H9 (cell line): ENCODE results near the gene SCGB1C1. TPM values are rescaled to one million over a fixed set of nuclear protein-coding genes. Genes with fewer than 3 reads are reported as not detected.

Source experiments
- DNase-seq: peaks from one replicate; pipeline ENCODE4 v3.0.0-alpha.2; 2017
- H2AFZ ChIP-seq: one replicate; pipeline ENCODE4 v1.6.1; 2013; ENCODE audit warnings: mild to moderate bottlenecking, low read length, control low read depth, moderate library complexity
- H2AK5ac ChIP-seq: 2 replicates; pipeline ENCODE4 v1.6.1; 2013; ENCODE audit warnings: low read length, control low read depth, mixed read lengths; ENCODE audit not compliant: insufficient read length
- H2BK120ac ChIP-seq: one replicate; pipeline ENCODE4 v1.6.1; 2013; ENCODE audit warnings: low read depth, mild to moderate bottlenecking, low read length, control low read depth, inconsistent platforms; ENCODE audit not compliant: poor library complexity, severe bottlenecking
- H2BK12ac ChIP-seq: 2 replicates; pipeline ENCODE4 v1.6.1; 2013; ENCODE audit warnings: low read length, control low read depth, mixed read lengths, low read depth; ENCODE audit not compliant: insufficient read length
- H2BK15ac ChIP-seq: 2 replicates; pipeline ENCODE4 v1.6.1; 2013; ENCODE audit warnings: low read depth, low read length, control low read depth
- H2BK20ac ChIP-seq: one replicate; pipeline ENCODE4 v1.6.1; 2013; ENCODE audit warnings: low read depth, mild to moderate bottlenecking, low read length, control low read depth, inconsistent platforms; ENCODE audit not compliant: poor library complexity, severe bottlenecking
- H2BK5ac ChIP-seq: 2 replicates; pipeline ENCODE4 v1.6.1; 2013; ENCODE audit warnings: low read length, control low read depth, mixed read lengths; ENCODE audit not compliant: insufficient read length
- H3K14ac ChIP-seq: 2 replicates; pipeline ENCODE4 v1.6.1; 2013; ENCODE audit warnings: low read length, control low read depth; ENCODE audit not compliant: insufficient read depth
- H3K18ac ChIP-seq: 2 replicates; pipeline ENCODE4 v1.6.1; 2013; ENCODE audit warnings: low read depth, mild to moderate bottlenecking, mixed read lengths, low read length, control low read depth; ENCODE audit not compliant: insufficient read length
- H3K23ac ChIP-seq: 2 replicates; pipeline ENCODE4 v1.6.1; 2013; ENCODE audit warnings: low read length, control low read depth, mixed read lengths, low read depth; ENCODE audit not compliant: insufficient read length
- H3K23me2 ChIP-seq: 2 replicates; pipeline ENCODE4 v1.6.1; 2013; ENCODE audit warnings: low read depth, mild to moderate bottlenecking, mixed read lengths, low read length, control low read depth; ENCODE audit not compliant: insufficient read length, poor library complexity, severe bottlenecking
- H3K27ac ChIP-seq: 2 replicates; pipeline ENCODE4 v1.5.1; 2013; ENCODE audit warnings: low read length, control low read depth, mixed read lengths, low read depth; ENCODE audit not compliant: insufficient read length
- H3K27me3 ChIP-seq: 2 replicates; pipeline ENCODE4 v1.6.1; 2013; ENCODE audit warnings: low read length, control low read depth, inconsistent platforms; ENCODE audit not compliant: insufficient read depth
- H3K4ac ChIP-seq: 2 replicates; pipeline ENCODE4 v1.6.1; 2013; ENCODE audit warnings: low read depth, mild to moderate bottlenecking, control low read depth, inconsistent platforms, low read length, moderate library complexity
- H3K4me1 ChIP-seq: 2 replicates; pipeline ENCODE4 v1.6.1; 2013; ENCODE audit warnings: low read length, control low read depth, inconsistent platforms; ENCODE audit not compliant: insufficient read depth
- H3K4me2 ChIP-seq: 2 replicates; pipeline ENCODE4 v1.6.1; 2013; ENCODE audit warnings: low read length, control low read depth, mixed read lengths; ENCODE audit not compliant: insufficient read length, insufficient read depth
- H3K56ac ChIP-seq: 2 replicates; pipeline ENCODE4 v1.6.1; 2013; ENCODE audit warnings: low read depth, mild to moderate bottlenecking, mixed read lengths, low read length, control low read depth; ENCODE audit not compliant: insufficient read length
- H3K79me1 ChIP-seq: 2 replicates; pipeline ENCODE4 v1.6.1; 2013; ENCODE audit warnings: low read depth, mild to moderate bottlenecking, moderate library complexity, low read length, control low read depth, inconsistent platforms; ENCODE audit not compliant: insufficient read depth, poor library complexity, severe bottlenecking
- H3K79me2 ChIP-seq: 2 replicates; pipeline ENCODE4 v1.6.1; 2013; ENCODE audit warnings: low read length, control low read depth, inconsistent platforms; ENCODE audit not compliant: insufficient read depth
- H3K9ac ChIP-seq: 2 replicates; pipeline ENCODE4 v1.6.1; 2013; ENCODE audit warnings: low read length, control low read depth, mixed read lengths; ENCODE audit not compliant: insufficient read length; ENCODE audit errors: extremely low read depth
- H3K9me3 ChIP-seq: one replicate; pipeline ENCODE4 v1.6.1; 2013; ENCODE audit warnings: low read depth, low read length, inconsistent platforms; ENCODE audit not compliant: control insufficient read depth
- H3T11ph ChIP-seq: one replicate; pipeline ENCODE4 v1.6.1; 2013; ENCODE audit warnings: mild to moderate bottlenecking, low read length, control low read depth, inconsistent platforms
- H4K20me1 ChIP-seq: one replicate; pipeline ENCODE4 v1.6.1; 2013; ENCODE audit not compliant: control insufficient read depth, insufficient read length, insufficient read depth
- H4K5ac ChIP-seq: 2 replicates; pipeline ENCODE4 v1.6.1; 2013; ENCODE audit warnings: low read depth, mild to moderate bottlenecking, mixed read lengths, low read length, control low read depth; ENCODE audit not compliant: insufficient read length
- H4K8ac ChIP-seq: replicated peaks from 2 replicates; pipeline ENCODE4 v1.6.1; 2013; ENCODE audit warnings: low read length, control low read depth, mixed read lengths, low read depth; ENCODE audit not compliant: insufficient read length
- H4K91ac ChIP-seq: 2 replicates; pipeline ENCODE4 v1.6.1; 2013; ENCODE audit warnings: low read depth, mild to moderate bottlenecking, moderate library complexity, mixed read lengths, low read length, control low read depth; ENCODE audit not compliant: insufficient read length
- H3K27ac Mint-ChIP-seq, 3 experiments: 2 replicates in 2 of 3; 3 replicates in 1 of 3; pipeline ENCODE4 v1.8.0; 2020 to 2021; ENCODE audit warnings: mixed read lengths in 3 of 3, mild to moderate bottlenecking in 1 of 3, moderate library complexity in 1 of 3
- H3K27me3 Mint-ChIP-seq: 2 replicates; pipeline ENCODE4 v1.8.0; 2021; ENCODE audit warnings: low read depth, mild to moderate bottlenecking, moderate library complexity, mixed read lengths
- H3K36me3 Mint-ChIP-seq, 3 experiments: 2 replicates in 2 of 3; 3 replicates in 1 of 3; pipeline ENCODE4 v1.8.0; 2020 to 2021; ENCODE audit warnings: low read depth in 3 of 3, mixed read lengths in 3 of 3; ENCODE audit not compliant: insufficient read depth in 1 of 3
- H3K4me1 Mint-ChIP-seq, 2 experiments: 2 replicates each; pipeline ENCODE4 v1.8.0; 2020; ENCODE audit warnings: mixed read lengths in 2 of 2
- H3K4me3 Mint-ChIP-seq, 2 experiments: 2 replicates in 1 of 2; 3 replicates in 1 of 2; pipeline ENCODE4 v1.8.0; 2020 to 2021; ENCODE audit warnings: mild to moderate bottlenecking in 2 of 2, mixed read lengths in 2 of 2, moderate library complexity in 1 of 2
- H3K9me3 Mint-ChIP-seq, 2 experiments: 2 replicates in 1 of 2; 3 replicates in 1 of 2; pipeline ENCODE4 v1.8.0; 2020; ENCODE audit warnings: mild to moderate bottlenecking in 2 of 2, mixed read lengths in 2 of 2, moderate library complexity in 1 of 2
- WGBS: extraction: QIAGEN DNeasy Blood & Tissue Kit; methylation state at CpG from one replicate; pipeline ENCODE4 v1.1.7; 2013; ENCODE audit warnings: missing lambda C conversion rate, low lambda C conversion rate, mixed read lengths; ENCODE audit not compliant: insufficient read length; ENCODE audit errors: extremely low coverage; 5-methylcytosine and 5-hydroxymethylcytosine counted together
- total RNA-seq: library from RNA; stranded (reverse); gene quantifications from 2 replicates; pipeline ENCODE4 v1.2.1, GENCODE V29; 2021
- TF ChIP-seq, protein P1 (sequence below): fragments of 200-600 bp; sonication (generic); conservative IDR thresholded peaks from 3 replicates; pipeline ENCODE4 v1.8.0; 2021; ENCODE audit warnings: antibody characterized with exemption, mild to moderate bottlenecking

Gene SCGB1C1
- total RNA-seq, 1 experiment from 2014 or later, result not detected

DNA sequence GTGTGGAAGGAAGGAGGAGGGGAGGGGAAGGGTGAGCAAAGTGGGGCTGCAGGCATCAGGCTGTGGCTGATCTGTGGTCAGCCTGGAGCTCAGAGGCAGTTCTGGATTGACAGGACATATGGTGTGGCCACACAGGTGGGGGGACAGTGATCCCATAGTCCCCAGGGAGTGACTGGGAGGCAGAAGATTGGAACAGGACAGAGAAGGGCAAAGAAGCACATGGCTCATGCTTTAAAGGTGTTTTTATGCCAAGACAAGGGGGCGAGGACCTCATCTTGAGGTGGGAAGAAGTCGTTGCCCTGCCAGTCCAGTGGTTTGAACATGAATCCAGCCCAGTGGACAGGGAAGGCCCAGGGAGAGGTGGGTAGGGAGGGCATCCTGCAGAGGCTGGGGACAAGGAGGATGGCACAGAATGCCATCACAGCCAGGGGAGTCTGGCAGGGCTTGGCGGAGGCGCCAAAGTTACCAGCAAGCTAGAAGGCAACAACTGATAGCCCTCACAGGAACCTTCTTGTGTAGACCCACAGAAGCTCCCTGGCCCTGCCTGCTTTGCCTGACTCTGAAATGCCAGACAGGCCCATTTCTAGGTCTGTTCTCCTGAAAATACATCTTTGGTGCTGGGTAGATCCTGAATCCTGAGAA is 11.2 kb downstream of the SCGB1C1 start:
- no CpG with 5 or more reads among the region's 4 CpGs for WGBS
- no peaks in the 10 kb centered on the region; the same call in 1 of the 2 replicates for H3K79me2 ChIP-seq
- peak overlapping the region in 1 of 2 experiments; percentile 60; a peak in 3 of 5 replicates for H3K4me3 Mint-ChIP-seq

More for the DNA sequence above, 11.2 kb downstream of the SCGB1C1 start:
- Histone ChIP-seq H3K79me1 (peaks cover 5% of the 10 kb centered on the region), H3K14ac (no peak overlapping the region), H3K4me2 (no peak overlapping the region), H3K9me3 (no peaks in the 10 kb centered on the region), H3K4me1 (no peaks in the 10 kb centered on the region; the same call in 1 of the 2 replicates), H3K4ac (no peak overlapping the region), H2BK12ac (no peak overlapping the region), H3K27ac (no peak overlapping the region), H3K23ac (no peak overlapping the region), H4K5ac (no peak overlapping the region), H2BK15ac (no peak overlapping the region), H4K91ac (no peak overlapping the region), H3K56ac (no peak overlapping the region), H3K9ac (no peak overlapping the region), H2BK5ac (no peak overlapping the region), H2AK5ac (no peak overlapping the region), H4K8ac (no peak overlapping the region), H2BK20ac (no peak overlapping the region), H3K18ac (no peak overlapping the region), H4K20me1 (no peaks in the 10 kb centered on the region), H2BK120ac (no peak overlapping the region), H3K27me3 (no peaks in the 10 kb centered on the region), H3T11ph (no peak overlapping the region), H3K23me2 (peaks cover 18% of the 10 kb centered on the region), H2AFZ (no peak overlapping the region)
- Mint-ChIP-seq H3K27me3 (no peaks in the 10 kb centered on the region; the same call in 1 of the 2 replicates), H3K9me3 (no peaks in the 10 kb centered on the region; a peak in 1 of 5 replicates), H3K36me3 (peaks cover 9 to 37% (median 23%) of the 10 kb centered on the region in 3 experiments), H3K27ac (no peak overlapping the region; a peak in 1 of 7 replicates), H3K4me1 (peaks cover 5 to 12% of the 10 kb centered on the region in 2 experiments)
- DNase-seq, result no peak
- TF ChIP-seq, protein P1, sequence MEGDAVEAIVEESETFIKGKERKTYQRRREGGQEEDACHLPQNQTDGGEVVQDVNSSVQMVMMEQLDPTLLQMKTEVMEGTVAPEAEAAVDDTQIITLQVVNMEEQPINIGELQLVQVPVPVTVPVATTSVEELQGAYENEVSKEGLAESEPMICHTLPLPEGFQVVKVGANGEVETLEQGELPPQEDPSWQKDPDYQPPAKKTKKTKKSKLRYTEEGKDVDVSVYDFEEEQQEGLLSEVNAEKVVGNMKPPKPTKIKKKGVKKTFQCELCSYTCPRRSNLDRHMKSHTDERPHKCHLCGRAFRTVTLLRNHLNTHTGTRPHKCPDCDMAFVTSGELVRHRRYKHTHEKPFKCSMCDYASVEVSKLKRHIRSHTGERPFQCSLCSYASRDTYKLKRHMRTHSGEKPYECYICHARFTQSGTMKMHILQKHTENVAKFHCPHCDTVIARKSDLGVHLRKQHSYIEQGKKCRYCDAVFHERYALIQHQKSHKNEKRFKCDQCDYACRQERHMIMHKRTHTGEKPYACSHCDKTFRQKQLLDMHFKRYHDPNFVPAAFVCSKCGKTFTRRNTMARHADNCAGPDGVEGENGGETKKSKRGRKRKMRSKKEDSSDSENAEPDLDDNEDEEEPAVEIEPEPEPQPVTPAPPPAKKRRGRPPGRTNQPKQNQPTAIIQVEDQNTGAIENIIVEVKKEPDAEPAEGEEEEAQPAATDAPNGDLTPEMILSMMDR, result no peak
